ENCODE measurements around the gene APOL6.
A peak's percentile ranks its signal among the peaks of the same experiment; 100 is the strongest.

APOL6 gene

DNA sequence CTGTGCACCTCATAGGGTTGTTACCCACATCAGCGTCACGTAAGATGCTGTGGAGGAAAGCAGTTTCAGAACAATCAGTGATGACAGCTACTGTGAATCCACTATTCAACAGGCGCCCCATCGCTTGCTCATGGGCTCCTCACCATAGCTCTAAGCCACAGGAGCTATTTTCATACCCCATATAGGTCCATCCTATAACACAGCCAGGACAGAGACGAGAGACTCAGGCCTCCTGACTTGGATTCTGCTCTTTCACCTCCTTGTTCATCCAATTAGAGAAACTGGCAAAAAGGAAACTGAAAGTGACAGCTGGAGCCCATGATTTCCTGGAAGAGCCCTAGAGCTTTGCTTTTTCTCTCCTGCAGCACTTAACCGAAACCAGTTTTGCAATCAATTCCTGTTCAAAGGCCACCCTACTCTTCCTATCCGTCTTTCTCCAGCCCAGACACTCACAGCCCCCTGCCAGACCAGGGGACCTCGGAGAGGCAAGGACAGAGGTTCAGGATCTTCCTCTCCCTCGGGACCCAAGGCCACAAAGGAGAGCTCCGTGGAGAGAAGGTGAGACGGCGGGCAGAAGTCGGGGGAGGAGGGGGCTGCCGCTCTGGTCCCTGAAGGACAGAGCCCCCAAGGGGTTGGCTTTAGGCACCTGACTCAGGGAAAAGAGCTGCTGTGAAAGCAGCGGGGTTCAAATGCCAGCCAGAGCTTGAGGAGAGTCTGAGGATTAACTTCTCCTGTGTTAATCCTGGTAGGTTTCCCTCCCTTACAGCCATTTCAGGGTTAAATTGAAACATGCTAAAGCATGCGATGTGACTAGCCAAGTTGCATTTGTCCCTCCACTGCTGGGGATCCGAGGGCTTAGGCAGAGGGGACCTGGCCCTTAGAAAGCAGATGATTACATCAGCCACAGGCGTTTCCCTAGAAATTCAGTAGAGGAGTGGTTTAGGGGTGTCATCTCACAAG, at the start of gene APOL6:
Gene APOL6 (plus strand): TSS at position 381 of the 960 bp plus-strand sequence. CDS start 7,980 bp downstream, outside the sequence.
- DNase-seq (peak; percentile 57), ATAC-seq (peak; percentile 84)

- ATAC-seq, result no peak
- DNase-seq, result no peak
Observed at GRCh38 chr22:35599364-35599763, 48.9 kb upstream of the APOL6 start.

DNA sequence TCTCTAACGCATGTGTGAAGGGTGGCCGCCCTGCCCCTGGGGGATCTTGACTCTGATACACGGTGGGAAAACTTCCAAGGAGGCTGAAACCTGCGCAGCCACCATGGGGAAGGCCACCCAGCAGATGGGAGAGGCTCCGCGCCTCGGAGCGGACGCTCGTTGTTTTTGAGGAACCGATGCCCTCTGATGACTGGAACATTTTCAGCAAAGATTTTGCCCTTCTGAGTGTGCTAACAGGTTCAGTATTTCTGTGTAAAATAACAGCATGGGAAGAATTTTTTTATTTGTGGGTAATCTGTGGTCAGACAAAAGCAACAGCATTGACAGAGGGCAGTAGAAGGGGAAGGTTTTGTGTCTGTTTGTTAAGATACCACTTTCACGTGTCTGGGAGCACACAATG, 47.8 kb upstream of the APOL6 start:
- DNase-seq, result no peak
- ATAC-seq, result no peak

- DNase-seq, result no peak
- ATAC-seq, result no peak
Observed at GRCh38 chr22:35601013-35601580, 47.1 kb upstream of the APOL6 start.

- ATAC-seq (no peak), DNase-seq (no peak)
Observed at GRCh38 chr22:35601743-35602615, 46.3 kb upstream of the APOL6 start.

DNA sequence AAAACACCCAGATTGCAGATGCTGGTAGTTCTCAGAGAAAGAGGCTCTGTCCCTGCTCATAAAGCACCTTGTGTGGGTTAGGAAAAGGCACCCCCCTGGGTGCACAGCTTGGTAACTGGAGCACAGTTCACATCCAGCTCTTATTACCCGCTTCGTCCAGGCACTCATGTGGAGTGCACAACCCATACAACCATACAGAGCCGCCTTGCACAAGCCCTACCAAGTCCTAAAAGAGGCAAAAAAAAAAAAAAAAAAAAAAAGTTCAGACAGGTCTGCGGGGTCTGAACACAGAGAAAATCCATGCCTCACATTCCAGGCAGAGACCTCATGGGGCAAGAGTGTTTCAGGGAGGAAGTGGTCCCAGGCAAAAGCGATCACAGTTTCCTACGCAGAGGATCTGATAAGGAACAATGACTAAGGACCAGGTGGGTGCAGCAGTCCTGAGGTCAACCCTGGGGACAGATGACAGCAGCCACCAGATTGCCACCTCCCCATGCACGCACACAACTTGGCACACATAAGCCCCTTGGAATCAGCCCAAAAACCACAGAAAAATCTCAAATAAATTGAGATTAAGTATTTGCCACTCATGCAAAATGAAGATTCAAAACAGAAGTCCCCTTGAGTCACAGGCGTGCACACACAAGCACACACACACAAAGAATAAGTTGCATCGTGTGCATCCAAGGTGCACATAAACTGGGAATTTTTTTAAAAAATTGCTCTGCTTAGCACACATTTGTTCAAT, 43.5 kb upstream of the APOL6 start:
- ATAC-seq, result peak; percentile 89
- peak; percentile 43 for DNase-seq

DNA sequence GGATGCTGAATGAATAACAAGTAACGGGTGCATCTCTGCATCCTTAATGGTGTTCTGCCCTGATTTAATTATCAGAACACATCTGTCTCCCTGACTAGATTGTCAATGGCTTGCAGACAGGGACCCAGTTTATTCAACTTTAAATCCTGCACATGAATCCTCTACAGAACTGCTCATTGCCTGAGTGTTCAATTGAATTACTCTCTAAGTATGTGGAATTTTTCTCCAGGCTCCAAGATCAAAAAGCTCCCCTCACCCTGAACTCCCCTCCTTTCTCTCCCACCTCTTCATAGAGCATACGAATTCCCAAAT, 42.9 kb upstream of the APOL6 start:
- DNase-seq (no peak), ATAC-seq (no peak)

DNA sequence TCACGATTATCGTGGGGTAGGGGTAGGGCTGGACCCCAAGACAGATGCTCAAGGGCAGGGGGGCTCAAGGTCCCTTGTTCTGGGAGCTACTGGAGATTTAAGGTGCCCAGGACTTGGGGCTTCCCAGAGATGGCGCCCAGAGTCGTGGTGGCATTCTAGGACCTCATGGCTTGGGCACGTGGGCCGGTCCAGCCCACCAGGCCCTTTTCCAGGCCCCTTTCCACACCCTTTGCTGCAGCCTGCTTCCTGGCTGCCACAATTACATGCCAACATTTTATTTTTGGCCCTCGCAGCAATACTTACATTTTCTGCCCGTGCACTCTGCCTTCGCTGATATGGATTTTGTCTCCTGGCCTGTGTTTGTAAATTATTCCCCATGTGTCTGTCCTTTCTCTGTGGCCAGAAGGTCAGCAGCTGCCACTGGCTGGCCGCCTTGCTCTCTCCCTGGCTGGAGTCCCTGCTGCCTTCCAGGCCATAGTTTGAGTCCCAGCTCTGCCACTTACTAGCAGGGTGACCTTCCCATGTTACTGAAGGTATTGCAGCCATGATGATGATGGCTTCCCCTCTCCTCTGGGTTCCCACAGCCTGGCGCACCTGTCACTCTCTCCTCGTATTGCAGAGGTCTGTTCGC, 42.3 kb upstream of the APOL6 start:
- no peak for ATAC-seq
- DNase-seq, result no peak

- DNase-seq, result no peak
- no peak for ATAC-seq
Observed at GRCh38 chr22:35606916-35607315, 41.3 kb upstream of the APOL6 start.

DNA sequence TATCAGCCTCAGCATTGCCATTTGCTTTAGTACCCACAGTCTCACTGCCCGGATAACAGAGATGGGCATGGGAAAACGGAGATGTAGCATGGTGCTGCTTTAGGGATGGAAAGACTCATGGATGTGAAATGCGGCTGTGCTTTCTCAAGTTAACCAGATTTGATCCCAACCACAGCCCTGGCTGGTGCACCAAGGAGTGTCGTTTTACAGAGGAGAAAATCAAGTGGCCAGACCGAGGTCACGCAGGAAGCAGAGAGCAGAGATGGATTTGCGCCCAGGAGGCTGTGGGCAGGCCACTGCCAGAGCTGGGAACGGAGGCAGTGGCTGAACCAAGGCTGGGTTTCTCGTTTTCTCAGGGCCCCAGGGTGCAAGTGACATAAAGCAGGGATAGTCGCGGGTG, 40.2 kb upstream of the APOL6 start:
- ATAC-seq (no peak), DNase-seq (no peak)

DNA sequence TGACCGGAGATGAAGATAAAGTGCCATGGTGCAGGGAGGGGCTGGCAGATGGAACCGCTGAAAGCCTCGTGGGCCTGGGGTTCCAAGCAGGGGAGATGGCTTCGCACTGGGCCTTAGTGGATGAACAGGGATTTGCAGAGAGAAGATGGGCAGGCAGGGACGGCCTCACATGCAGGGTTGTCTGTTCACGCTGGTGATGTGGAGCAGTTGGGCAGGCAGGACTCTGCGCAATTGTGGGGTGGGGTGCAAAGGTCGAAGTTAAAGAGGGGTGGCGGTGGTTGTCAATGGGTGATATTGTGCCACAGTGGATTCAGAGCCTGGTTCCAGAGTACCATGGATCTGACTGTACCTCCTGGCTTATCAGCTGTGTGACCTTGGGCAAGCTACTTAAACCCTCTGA, 39.0 kb upstream of the APOL6 start:
- ATAC-seq, result no peak

GRCh38 chr22:35609761-35610160, 38.5 kb upstream of the APOL6 start:
- DNase-seq (no peak), ATAC-seq (no peak)

More for the DNA sequence above, 39.0 kb upstream of the APOL6 start:
- no peak for DNase-seq

DNA sequence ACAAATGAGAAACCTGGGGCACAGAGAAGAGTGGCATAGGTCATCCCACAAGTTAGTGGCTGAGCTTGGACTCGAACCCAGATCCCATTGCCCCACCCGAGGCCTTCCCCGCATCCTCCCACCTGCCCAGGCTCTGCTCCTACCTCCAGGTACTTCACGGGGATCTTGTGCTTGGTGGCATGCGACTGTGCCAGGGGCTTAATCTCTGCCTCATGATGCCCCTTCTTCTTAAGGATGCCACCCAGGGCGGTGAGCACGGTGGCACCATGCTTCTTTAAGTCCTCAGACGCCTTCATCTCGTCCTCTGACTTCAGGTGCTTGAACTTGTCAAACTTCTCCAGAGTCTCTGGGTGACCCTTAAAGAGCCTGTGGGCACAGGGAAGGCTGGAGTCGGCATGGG, 37.5 kb upstream of the APOL6 start:
- ATAC-seq (no peak), DNase-seq (no peak)

- ATAC-seq (peak; percentile 62), DNase-seq (no peak)
Observed at GRCh38 chr22:35611200-35611890, 36.9 kb upstream of the APOL6 start.

- peak; percentile 65 for ATAC-seq
- no peak for DNase-seq
Observed at GRCh38 chr22:35611891-35612576, 36.2 kb upstream of the APOL6 start.

DNA sequence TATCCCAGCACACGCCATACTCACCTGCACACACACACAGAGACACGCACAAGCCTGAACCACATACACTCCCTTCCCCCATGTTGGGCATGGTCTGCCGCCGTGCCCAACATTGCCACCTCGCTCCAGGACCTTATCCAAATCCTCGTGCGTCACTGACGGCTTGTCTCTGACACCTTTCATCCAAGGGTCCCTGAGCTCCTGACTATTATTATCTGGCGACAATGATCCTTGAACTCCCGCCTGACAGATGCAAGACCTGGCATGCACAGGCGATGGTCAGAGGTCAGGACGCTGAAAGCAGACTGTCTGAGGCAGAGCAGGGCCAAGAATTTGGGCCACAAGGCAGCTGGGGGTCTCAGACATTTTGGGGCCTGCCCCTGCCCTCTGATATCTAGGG, 35.3 kb upstream of the APOL6 start:
- DNase-seq (no peak), ATAC-seq (no peak)

- DNase-seq, result no peak
- no peak for ATAC-seq
Observed at GRCh38 chr22:35614404-35614803, 33.8 kb upstream of the APOL6 start.

GRCh38 chr22:35615156-35615555, 33.1 kb upstream of the APOL6 start:
- DNase-seq (no peak), ATAC-seq (no peak)

DNA sequence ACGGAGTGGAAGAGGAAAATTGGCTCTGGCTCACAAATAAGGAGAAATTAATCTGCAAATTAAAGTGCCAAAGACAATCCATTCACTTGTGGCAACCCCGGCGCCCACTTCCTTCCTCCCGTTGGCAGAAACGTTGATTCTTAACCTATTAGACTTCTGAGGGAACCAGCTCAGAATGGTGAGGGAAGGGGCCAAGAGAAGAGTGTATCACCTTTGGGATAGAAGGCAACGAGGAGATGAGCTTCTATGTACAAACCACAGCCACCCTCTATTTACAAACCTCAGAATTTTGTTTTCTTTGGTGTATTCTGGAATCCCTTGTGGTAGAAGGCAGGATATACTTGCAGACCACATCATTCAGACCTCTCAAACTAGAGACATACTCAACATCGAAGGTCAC, 32.2 kb upstream of the APOL6 start:
- no peak for ATAC-seq
- DNase-seq, result no peak

GRCh38 chr22:35617137-35617755, 31.0 kb upstream of the APOL6 start, which contains the start of gene MB:
Gene MB, minus strand, starts transcription at chr22:35617329. Its CDS starts 72 bp downstream, at chr22:35617257.
- DNase-seq, result no peak
- no peak for ATAC-seq

All from stimulated activated naive CD8-positive, alpha-beta T cell treated with anti-CD3 and anti-CD28 coated beads, Interleukin-15, Interleukin-2, amounts not matched to agents 100 U/mL and 50 U/mL, for 24 hours (primary cell).